Measurements from ENCODE around the gene DYSF.
"Not testable (repeated sequence)": the region's sequence is repeated elsewhere in the genome, so short reads cannot be mapped to it uniquely, and the experiment has no call there.

DYSF gene

GRCh38 chr2:71453404-71454220 lies at the start of gene DYSF:
Gene DYSF (plus strand): TSS chr2:71453561.
- peak; percentile 29 for DNase-seq

- no peak for DNase-seq
Observed at GRCh38 chr2:71409611-71410010, 43.8 kb upstream of the DYSF start.

- DNase-seq, result no peak
Observed at GRCh38 chr2:71410696-71411095, 42.7 kb upstream of the DYSF start.

- not testable (repeated sequence) for DNase-seq
Observed at GRCh38 chr2:71416866-71417265, 36.5 kb upstream of the DYSF start.

GRCh38 chr2:71417300-71418202 lies 35.8 kb upstream of the DYSF start:
- no peak for DNase-seq

GRCh38 chr2:71419145-71419544 lies 34.2 kb upstream of the DYSF start:
- no peak for DNase-seq

- no peak for DNase-seq
Observed at GRCh38 chr2:71419976-71420375, 33.4 kb upstream of the DYSF start.

GRCh38 chr2:71422786-71423185 lies 30.6 kb upstream of the DYSF start:
- no peak for DNase-seq

- no peak for DNase-seq
Observed at GRCh38 chr2:71423817-71424420, 29.4 kb upstream of the DYSF start.

GRCh38 chr2:71426721-71427120 lies 26.6 kb upstream of the DYSF start:
- no peak for DNase-seq

GRCh38 chr2:71428472-71429383 lies 24.6 kb upstream of the DYSF start:
- DNase-seq, result no peak

GRCh38 chr2:71445142-71445541 lies 8.2 kb upstream of the DYSF start:
- DNase-seq, result not testable (repeated sequence)

- no peak for DNase-seq
Observed at GRCh38 chr2:71446505-71446904, 6.9 kb upstream of the DYSF start.

GRCh38 chr2:71449343-71449742 lies 4.0 kb upstream of the DYSF start:
- no peak for DNase-seq

- no peak for DNase-seq
Observed at GRCh38 chr2:71451705-71452104, 1.7 kb upstream of the DYSF start.

GRCh38 chr2:71452565-71452964 lies 796 bp upstream of the DYSF start:
- DNase-seq, result peak; percentile 28

GRCh38 chr2:71454221-71455010 lies 1.1 kb downstream of the DYSF start:
- DNase-seq, result no peak

- DNase-seq, result no peak
Observed at GRCh38 chr2:71455011-71455740, 1.8 kb downstream of the DYSF start.

- DNase-seq, result no peak
Observed at GRCh38 chr2:71455741-71456569, 2.6 kb downstream of the DYSF start.

GRCh38 chr2:71456617-71457016 lies 3.3 kb downstream of the DYSF start:
- no peak for DNase-seq

Data from CD4-positive, alpha-beta T cell treated with Interleukin-17A for 4 hours (primary cell).